HG02678 (cell line): Measurements from ENCODE around the gene SLC6A6.

Experiments used
- ATAC-seq: cut with Tn5 transposase; IDR thresholded peaks from one replicate; pipeline ENCODE4 v1.9.1; 2021; ENCODE audit warnings: mild to moderate bottlenecking, moderate library complexity; ENCODE audit not compliant: unreplicated experiment

The SLC6A6 gene

GRCh38 chr3:14402304-14402811 is at the start of gene SLC6A6:
TSS of gene SLC6A6 (plus strand) at chr3:14402606. CDS start at chr3:14443635, 41,029 bp downstream.
- ATAC-seq = peak; percentile 77

GRCh38 chr3:14353502-14353901 is 48.9 kb upstream of the SLC6A6 start:
- ATAC-seq = no peak

GRCh38 chr3:14357463-14357862 is 44.9 kb upstream of the SLC6A6 start:
- ATAC-seq = no peak

GRCh38 chr3:14358426-14359211 is 43.8 kb upstream of the SLC6A6 start:
- no peak for ATAC-seq

GRCh38 chr3:14359348-14359747 is 43.1 kb upstream of the SLC6A6 start:
- ATAC-seq = no peak

GRCh38 chr3:14360123-14360881 is 42.1 kb upstream of the SLC6A6 start:
- ATAC-seq = no peak

- ATAC-seq = no peak
Observed at GRCh38 chr3:14361068-14361677, 41.2 kb upstream of the SLC6A6 start.

- ATAC-seq = no peak
Observed at GRCh38 chr3:14362890-14363289, 39.5 kb upstream of the SLC6A6 start.

- no peak for ATAC-seq
Observed at GRCh38 chr3:14363379-14363778, 39.0 kb upstream of the SLC6A6 start.

- no peak for ATAC-seq
Observed at GRCh38 chr3:14363991-14364390, 38.4 kb upstream of the SLC6A6 start.

- no peak for ATAC-seq
Observed at GRCh38 chr3:14364580-14365292, 37.7 kb upstream of the SLC6A6 start.

- no peak for ATAC-seq
Observed at GRCh38 chr3:14366248-14366647, 36.2 kb upstream of the SLC6A6 start.

- no peak for ATAC-seq
Observed at GRCh38 chr3:14366915-14367823, 35.2 kb upstream of the SLC6A6 start.

GRCh38 chr3:14368146-14368545 is 34.3 kb upstream of the SLC6A6 start:
- no peak for ATAC-seq

- no peak for ATAC-seq
Observed at GRCh38 chr3:14368885-14369284, 33.5 kb upstream of the SLC6A6 start.

- ATAC-seq = no peak
Observed at GRCh38 chr3:14369675-14370669, 32.4 kb upstream of the SLC6A6 start.

- ATAC-seq = no peak
Observed at GRCh38 chr3:14370720-14371572, 31.5 kb upstream of the SLC6A6 start.
